Nephron (organoid): ENCODE data around the gene DSG2.

Experiments used
- H3K27ac Mint-ChIP-seq, 3 experiments: 2 replicates each; pipeline ENCODE4 v1.8.0; 2020; ENCODE audit warnings: mixed read lengths in 3 of 3, mild to moderate bottlenecking in 2 of 3, moderate library complexity in 1 of 3
- H3K27me3 Mint-ChIP-seq: 2 replicates; pipeline ENCODE4 v1.8.0; 2021; ENCODE audit warnings: low read depth, mild to moderate bottlenecking, moderate library complexity, mixed read lengths
- H3K36me3 Mint-ChIP-seq: 2 replicates; pipeline ENCODE4 v1.8.0; 2020; ENCODE audit warnings: low read depth, mixed read lengths
- H3K4me1 Mint-ChIP-seq: 2 replicates; pipeline ENCODE4 v1.8.0; 2020; ENCODE audit warnings: mixed read lengths
- H3K4me3 Mint-ChIP-seq, 3 experiments: 2 replicates each; pipeline ENCODE4 v1.8.0; 2020; ENCODE audit warnings: mild to moderate bottlenecking in 3 of 3, mixed read lengths in 3 of 3, moderate library complexity in 2 of 3
- H3K9me3 Mint-ChIP-seq: 2 replicates; pipeline ENCODE4 v1.8.0; 2020; ENCODE audit warnings: mixed read lengths
- CTCF ChIP-seq, 3 experiments: fragments of 200-600 bp; sonication (generic); IDR thresholded peaks; one replicate each; pipeline ENCODE4 v1.5.0; 2021; ENCODE audit warnings: antibody characterized with exemption in 3 of 3; ENCODE audit not compliant: unreplicated experiment in 3 of 3

The DSG2 gene

DNA sequence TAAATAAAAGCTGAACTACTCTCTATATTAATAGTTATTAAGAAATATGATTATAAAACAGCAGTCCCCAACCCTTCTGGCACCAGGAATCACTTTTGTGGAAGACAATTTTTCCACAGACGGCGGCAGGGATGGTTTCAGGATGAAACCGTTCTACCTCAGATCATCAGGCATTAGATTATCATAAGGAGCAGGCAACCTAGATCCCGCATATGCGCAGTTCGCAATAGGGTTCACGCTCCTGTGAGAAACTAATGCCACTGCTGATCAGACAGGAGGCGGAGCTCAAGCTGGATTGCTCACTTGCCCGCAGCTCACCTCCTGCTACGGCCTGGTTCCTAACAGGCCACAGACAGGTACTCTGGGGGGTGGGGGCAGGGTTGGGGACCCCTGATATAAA, 19.3 kb upstream of the DSG2 start:
- no peaks in the 10 kb centered on the region for H3K9me3 Mint-ChIP-seq
- no peaks in the 10 kb centered on the region for H3K4me1 Mint-ChIP-seq
- no peak overlapping the region for H3K4me3 Mint-ChIP-seq
- H3K36me3 Mint-ChIP-seq: no peaks in the 10 kb centered on the region
- no peak overlapping the region for H3K27ac Mint-ChIP-seq
- no peaks in the 10 kb centered on the region for H3K27me3 Mint-ChIP-seq
- TF ChIP-seq CTCF (IDR thresholded peaks at IDR 0.05; ENCODE audit: unreplicated experiment in 3 of 3): no peak

DNA sequence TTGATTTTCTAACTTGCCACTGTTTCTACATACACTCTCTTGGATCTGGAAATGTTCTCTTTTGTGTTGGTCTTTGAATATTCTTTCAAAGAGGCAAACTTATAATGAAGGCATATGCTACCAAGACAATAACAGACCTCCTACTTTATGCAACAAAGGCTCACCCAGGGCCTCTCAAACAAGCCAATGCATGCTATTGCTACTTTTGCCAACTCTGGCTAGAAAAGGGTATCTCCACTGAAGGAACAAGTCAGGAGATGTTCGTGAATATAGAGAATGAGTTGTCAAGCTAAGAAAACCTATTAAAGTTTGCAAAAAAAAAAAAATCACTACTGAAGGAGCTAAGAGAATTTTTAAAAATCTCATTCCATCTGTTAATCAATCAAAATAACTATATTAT, 15.9 kb upstream of the DSG2 start:
- H3K36me3 Mint-ChIP-seq: no peaks in the 10 kb centered on the region
- no peaks in the 10 kb centered on the region for H3K27me3 Mint-ChIP-seq
- H3K4me3 Mint-ChIP-seq: no peak overlapping the region
- H3K27ac Mint-ChIP-seq: no peak overlapping the region
- H3K9me3 Mint-ChIP-seq: no peaks in the 10 kb centered on the region
- TF ChIP-seq CTCF (IDR thresholded peaks at IDR 0.05; ENCODE audit: unreplicated experiment in 3 of 3): no peak
- H3K4me1 Mint-ChIP-seq: peaks cover 7% of the 10 kb centered on the region

- TF ChIP-seq CTCF (IDR thresholded peaks at IDR 0.05; ENCODE audit: unreplicated experiment in 3 of 3): no peak
- Mint-ChIP-seq H3K9me3 (no peaks in the 10 kb centered on the region), H3K4me3 (no peak overlapping the region), H3K4me1 (peaks cover 7% of the 10 kb centered on the region), H3K36me3 (no peaks in the 10 kb centered on the region), H3K27me3 (no peaks in the 10 kb centered on the region), H3K27ac (no peak overlapping the region)
Observed at GRCh38 chr18:31483396-31483795, 14.6 kb upstream of the DSG2 start.

- H3K4me1 Mint-ChIP-seq: peaks cover 7% of the 10 kb centered on the region
- H3K36me3 Mint-ChIP-seq: no peaks in the 10 kb centered on the region
Observed at GRCh38 chr18:31484461-31484860, 13.5 kb upstream of the DSG2 start.

GRCh38 chr18:31486165-31486564, 11.8 kb upstream of the DSG2 start:
- Mint-ChIP-seq H3K4me1 (peaks cover 7% of the 10 kb centered on the region), H3K4me3 (no peak overlapping the region), H3K36me3 (no peaks in the 10 kb centered on the region), H3K27ac (peak overlapping the region in 2 of 3 experiments; percentile 39 to 60), H3K9me3 (peaks cover 3% of the 10 kb centered on the region), H3K27me3 (peaks cover 5% of the 10 kb centered on the region)
- TF ChIP-seq CTCF (IDR thresholded peaks at IDR 0.05; ENCODE audit: unreplicated experiment in 3 of 3): no peak

More at GRCh38 chr18:31484461-31484860, 13.5 kb upstream of the DSG2 start:
- no peak overlapping the region for H3K4me3 Mint-ChIP-seq
- no peak overlapping the region for H3K27ac Mint-ChIP-seq
- peaks cover 2% of the 10 kb centered on the region for H3K9me3 Mint-ChIP-seq
- peaks cover 2% of the 10 kb centered on the region for H3K27me3 Mint-ChIP-seq
- TF ChIP-seq CTCF (IDR thresholded peaks at IDR 0.05; ENCODE audit: unreplicated experiment in 3 of 3): no peak

GRCh38 chr18:31487246-31488015, 10.5 kb upstream of the DSG2 start:
- Mint-ChIP-seq H3K36me3 (no peaks in the 10 kb centered on the region), H3K9me3 (peaks cover 3% of the 10 kb centered on the region), H3K4me3 (no peak overlapping the region), H3K4me1 (peaks cover 7% of the 10 kb centered on the region), H3K27me3 (peaks cover 5% of the 10 kb centered on the region), H3K27ac (peak overlapping the region in 2 of 3 experiments; percentile 39 to 60)
- no peak for TF ChIP-seq CTCF (IDR thresholded peaks at IDR 0.05; ENCODE audit: unreplicated experiment in 3 of 3)
